CD4-positive, alpha-beta T cell treated with Interleukin-12 subunit alpha and Interleukin-12 subunit beta, for 1 hour (primary cell): Measurements from ENCODE around the gene ST6GALNAC3.

ENCODE experiments used
- DNase-seq: peaks from one replicate; pipeline ENCODE4 v3.0.0-alpha.2; 2020

The ST6GALNAC3 gene

GRCh38 chr1:76256289-76257223 is 182.0 kb downstream of the ST6GALNAC3 start:
- DNase-seq: no peak

DNA sequence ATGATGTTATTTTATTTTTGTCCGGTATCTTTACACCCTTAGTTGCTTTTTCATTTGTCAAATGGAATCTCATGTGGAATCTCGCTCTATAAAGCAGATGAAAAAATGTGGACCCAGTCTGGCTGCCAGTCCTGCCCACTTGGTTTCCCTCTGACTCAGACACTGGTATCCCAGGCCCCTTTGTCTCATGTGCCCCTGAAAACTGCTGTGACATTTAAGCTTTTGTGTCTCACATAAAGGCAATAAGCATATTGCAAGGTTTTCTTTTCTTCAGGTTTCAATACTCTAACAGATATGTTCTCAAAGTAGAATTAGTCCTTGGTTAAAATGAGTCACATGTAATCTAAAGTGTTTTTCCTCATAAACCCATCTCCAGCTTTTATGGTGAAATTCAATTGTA is 183.3 kb downstream of the ST6GALNAC3 start:
- DNase-seq: no peak

GRCh38 chr1:76259270-76259669 is 184.7 kb downstream of the ST6GALNAC3 start:
- DNase-seq: no peak

GRCh38 chr1:76260279-76260678 is 185.7 kb downstream of the ST6GALNAC3 start:
- DNase-seq: peak; percentile 16

- no peak for DNase-seq
Measured at GRCh38 chr1:76262601-76263000, 188.1 kb downstream of the ST6GALNAC3 start.

- DNase-seq: no peak
Measured at GRCh38 chr1:76264642-76265041, 190.1 kb downstream of the ST6GALNAC3 start.

DNA sequence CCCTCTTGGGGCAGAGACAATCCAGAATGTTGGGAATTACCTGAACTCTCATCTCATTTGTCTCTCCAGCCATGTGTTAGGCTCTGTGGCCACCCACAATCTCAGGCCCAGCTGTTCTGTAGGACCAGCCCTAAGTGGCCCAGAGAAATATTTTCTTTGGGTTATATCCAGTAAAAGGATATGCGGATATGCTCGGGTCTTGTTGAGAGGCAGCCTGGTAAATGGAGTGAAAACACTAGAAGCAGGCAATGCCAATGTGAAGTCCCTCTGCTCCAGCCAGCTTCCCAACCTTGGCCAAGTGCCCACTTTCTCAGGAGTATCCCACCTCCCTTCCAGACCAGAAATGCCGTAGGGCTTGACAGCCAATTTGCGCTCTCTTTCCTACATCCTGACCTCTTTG is 192.2 kb downstream of the ST6GALNAC3 start:
- DNase-seq: no peak

DNA sequence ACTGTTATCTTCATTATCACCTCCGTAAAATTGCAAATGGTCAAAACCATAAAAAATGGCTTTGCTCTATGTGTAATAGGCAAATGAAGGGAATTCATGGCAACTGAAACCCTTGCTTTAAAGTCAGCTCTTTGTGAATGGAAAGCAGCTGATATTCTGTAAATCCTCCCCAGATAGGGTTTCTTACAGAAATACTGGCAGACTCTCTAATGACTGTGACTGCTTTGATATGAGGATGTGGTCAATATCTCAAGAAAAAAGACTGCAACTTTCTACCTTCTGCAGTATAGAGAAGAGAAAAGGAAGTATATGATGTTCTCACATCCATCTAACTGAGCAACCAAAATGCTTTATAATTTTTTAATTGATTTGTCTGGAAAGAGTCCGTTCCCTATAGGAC is 193.1 kb downstream of the ST6GALNAC3 start:
- peak; percentile 39 for DNase-seq

- DNase-seq: no peak
Measured at GRCh38 chr1:76268341-76268740, 193.8 kb downstream of the ST6GALNAC3 start.

DNA sequence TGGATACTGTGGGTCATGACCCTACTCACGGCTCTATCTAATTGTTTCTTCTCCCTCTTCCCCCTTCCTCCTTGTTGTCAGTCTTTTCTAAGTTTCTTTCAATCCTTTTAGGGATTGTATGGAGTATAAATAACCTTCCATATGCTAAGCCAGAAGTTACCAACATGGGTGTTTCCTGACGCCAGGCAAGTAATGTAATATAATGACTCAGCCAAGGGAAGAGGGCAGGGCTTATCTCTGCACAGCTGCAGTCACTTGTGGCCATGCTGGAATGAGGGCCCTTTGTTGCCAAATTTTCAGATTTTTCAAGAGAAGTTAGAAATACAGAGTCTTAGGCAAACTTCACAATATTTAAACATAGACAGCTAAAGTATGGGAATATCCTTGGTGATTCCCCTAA is 194.6 kb downstream of the ST6GALNAC3 start:
- no peak for DNase-seq

DNA sequence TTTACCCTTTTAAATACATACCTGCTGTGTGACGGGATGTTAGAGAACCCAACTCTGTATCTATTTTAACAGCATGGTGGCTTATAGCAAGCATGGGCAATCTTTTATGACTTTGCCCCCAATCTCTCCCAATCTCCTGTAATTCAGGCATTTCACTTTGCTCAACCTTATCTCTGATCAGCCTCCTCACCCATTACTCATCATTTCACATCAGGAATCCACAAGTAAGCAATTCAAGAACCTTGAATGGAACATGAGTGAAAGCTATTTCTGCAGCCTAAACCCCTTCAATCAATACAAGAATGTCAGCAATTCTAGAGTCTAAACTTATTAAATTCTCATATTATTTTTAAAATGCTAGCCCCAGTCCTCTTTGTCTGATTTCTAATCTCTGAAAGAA is 199.8 kb downstream of the ST6GALNAC3 start:
- DNase-seq: no peak

- DNase-seq: no peak
Measured at GRCh38 chr1:76274718-76275117, 200.2 kb downstream of the ST6GALNAC3 start.

DNA sequence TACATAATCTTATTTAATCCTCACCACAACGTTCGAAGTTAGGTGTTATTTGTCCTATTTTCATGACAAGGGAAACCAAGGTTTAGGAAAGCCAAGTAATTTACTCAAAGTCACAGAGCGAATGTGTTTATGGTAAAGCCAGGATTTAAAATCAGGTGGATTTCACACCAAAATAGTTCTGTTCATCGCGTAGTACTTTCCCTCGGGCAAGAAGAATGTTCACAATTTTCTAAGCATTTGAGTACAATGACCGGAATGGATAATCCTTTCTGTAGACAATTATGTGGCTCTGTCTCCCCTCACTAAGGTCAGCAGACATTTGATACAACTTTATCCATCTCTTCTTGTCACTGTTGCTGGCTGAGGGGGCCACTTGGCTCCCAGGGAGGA is 204.2 kb downstream of the ST6GALNAC3 start:
- no peak for DNase-seq

GRCh38 chr1:76279101-76279748 is 204.7 kb downstream of the ST6GALNAC3 start:
- no peak for DNase-seq

DNA sequence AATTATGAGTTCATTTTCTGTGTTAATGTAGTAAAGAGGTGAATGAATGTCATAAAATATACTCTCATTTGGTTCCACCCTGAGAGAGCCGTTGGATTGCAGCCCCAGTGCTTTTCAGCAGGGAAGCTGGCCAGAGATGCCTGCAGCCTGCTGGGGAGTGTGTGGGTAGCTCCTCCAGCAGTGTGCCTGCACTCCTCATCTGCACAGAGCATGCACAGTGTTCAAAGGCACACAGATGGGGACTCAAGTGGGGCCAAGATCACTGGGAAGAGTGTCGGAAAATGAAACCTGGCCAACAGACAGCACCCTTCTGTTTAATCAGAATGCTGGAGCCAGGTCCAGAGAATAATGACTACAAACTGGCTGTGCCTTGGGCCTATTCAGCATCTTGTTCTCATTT is 206.8 kb downstream of the ST6GALNAC3 start:
- no peak for DNase-seq

GRCh38 chr1:76284842-76285241 is 210.3 kb downstream of the ST6GALNAC3 start:
- no peak for DNase-seq

GRCh38 chr1:76285578-76286135 is 211.1 kb downstream of the ST6GALNAC3 start:
- no peak for DNase-seq

- no peak for DNase-seq
Measured at GRCh38 chr1:76287917-76288316, 213.4 kb downstream of the ST6GALNAC3 start.

DNA sequence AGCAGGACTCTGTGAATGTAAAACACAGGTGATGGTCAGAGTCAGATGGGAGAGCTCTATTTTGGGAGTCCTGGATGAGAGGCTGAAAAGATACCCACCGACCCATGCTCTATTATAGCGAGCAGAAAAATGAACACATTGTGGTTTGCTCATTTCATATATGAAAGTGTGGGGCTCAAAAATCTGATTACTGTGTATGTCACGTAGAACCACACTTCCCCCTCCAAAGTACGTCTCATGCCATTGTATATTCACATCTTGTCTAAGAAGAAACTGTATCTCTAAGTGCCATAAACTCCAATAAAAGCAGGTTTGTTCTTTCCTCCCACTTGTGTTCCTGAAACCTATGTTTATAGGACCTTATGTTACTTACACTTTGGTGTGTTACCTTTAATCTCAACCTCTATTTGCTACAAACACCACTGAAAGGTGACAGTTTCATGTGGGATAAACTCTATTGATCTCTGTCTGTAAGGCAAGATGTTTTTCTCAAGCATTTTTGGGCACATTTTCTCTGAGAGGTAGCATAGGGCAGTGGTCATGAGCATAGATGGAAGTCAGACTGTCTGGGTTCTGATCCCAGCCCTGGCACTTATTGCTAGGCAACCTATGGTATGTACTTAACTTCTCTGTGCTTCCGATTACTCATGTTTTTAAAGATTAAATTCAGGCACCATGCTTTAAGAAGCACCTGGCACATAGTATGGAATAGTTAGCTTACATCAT is 214.4 kb downstream of the ST6GALNAC3 start:
- DNase-seq: no peak

DNA sequence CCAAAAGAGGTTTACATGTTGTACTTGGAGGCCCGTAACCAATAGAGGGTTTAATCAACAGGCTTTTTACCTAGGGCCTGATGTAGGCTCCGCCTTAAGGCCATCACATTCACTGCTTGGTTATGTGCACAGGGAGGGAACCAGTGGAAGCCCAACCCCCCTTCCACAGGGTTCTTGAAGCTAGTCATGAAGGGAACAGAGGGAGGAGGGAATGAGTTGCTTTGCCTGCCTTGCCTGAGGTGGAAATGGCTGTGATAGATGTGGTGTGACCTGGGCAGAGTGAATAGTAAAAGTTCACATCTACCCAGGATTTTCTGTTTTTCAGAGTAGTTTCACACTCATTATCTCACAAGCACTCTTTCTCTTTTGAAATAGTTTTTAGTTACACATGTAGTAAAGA is 215.1 kb downstream of the ST6GALNAC3 start:
- DNase-seq: no peak

GRCh38 chr1:76290271-76290670 is 215.7 kb downstream of the ST6GALNAC3 start:
- no peak for DNase-seq

DNA sequence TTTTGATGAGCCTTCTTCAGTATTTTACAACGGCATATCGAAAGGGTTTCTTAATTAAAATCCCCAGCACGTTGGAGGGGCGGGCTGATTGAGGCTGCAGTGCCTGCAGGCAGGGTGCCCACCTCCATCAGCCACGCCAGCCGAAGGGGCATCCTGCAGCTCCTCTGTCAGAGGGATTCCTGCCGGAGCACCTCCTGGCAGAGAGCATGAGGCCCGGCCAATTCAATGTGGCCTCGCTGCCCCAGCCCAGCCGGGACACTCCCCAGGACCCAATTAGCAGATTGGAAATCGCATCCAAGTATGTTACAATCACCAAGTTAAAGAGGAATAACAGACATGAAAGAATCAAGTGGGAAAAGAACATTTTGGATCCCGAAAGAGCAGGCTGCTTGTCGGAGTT is 216.6 kb downstream of the ST6GALNAC3 start:
- no peak for DNase-seq

DNA sequence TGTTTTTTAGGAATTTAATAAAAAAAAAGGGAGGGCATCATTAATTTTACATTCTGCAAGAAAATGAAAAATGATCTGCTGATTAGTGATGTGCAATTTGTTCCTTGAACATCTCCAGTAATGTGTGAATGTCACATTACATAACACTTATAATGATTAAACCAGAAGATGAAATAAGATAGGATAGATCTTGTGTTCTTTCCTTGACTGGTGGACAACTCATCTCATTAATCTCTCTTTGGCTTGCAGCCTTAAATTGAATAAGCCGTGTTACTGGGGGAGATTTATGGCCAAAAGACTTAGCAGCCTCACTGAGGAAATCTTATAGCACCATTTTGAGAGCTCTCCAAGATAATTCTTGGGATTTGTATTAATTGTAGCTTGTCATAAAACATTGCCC is 217.2 kb downstream of the ST6GALNAC3 start:
- no peak for DNase-seq
